ENCODE measurements around the gene SYT2. TPM values are rescaled to one million over a fixed set of nuclear protein-coding genes. Genes with fewer than 3 reads are reported as not detected.

Gene SYT2
- total and polyA plus RNA-seq, 9 of the 15 experiments (the other 6 are each of a cell fraction or from before 2014, with no cell fraction given), result not detected

DNA sequence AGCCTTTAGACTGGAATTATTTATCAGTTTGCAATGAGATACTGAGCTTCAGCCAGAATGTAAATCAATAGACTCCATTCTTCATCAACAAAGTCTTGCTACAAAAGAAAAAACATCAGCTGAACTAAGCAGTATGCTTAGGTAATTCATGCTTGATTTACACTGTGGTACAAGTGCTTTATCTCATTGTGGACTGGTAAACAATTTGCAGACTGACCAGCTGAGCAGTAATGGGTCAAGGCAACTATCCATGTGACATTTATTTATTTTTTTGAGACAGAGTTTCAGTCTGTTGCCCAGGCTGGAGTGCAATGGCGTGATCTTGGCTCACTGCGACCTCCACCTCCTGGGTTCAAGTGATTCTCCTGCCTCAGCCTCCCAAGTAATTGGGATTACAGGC is 39.8 kb upstream of the SYT2 start:
- Histone ChIP-seq H3K9me1 (ENCODE audit: control insufficient read depth, insufficient read depth, low read length) (no peaks in the 10 kb centered on the region), H2AFZ (ENCODE audit: low read depth, low read length) (no peak overlapping the region), H3K9me3 (replicated peaks; ENCODE audit: control insufficient read depth, insufficient read depth, low read depth, low read length) (no peaks in the 10 kb centered on the region), H3K79me2 (ENCODE audit: control insufficient read depth, insufficient read depth, low read length) (no peaks in the 10 kb centered on the region), H3K4me2 (ENCODE audit: insufficient read depth, low read length) (no peak overlapping the region), H4K20me1 (replicated peaks; ENCODE audit: control insufficient read depth, insufficient read depth, low read length) (no peaks in the 10 kb centered on the region), H3K36me3 (ENCODE audit: control insufficient read depth, insufficient read depth, low read length) (peaks cover 91% of the 10 kb centered on the region), H3K27me3 (ENCODE audit: control insufficient read depth in 2 of 2, insufficient read depth in 2 of 2, low read length in 2 of 2) (no peaks in the 10 kb centered on the region), H3K27ac (ENCODE audit: extremely low read depth, low read depth, low read length) (no peak overlapping the region), H3K9ac (ENCODE audit: insufficient read depth in 1 of 2, low read depth in 2 of 2, low read length in 2 of 2) (no peak overlapping the region), H3K4me3 (no peak overlapping the region), H3K4me1 (replicated peaks in 1 of 2; ENCODE audit: control insufficient read depth in 2 of 2, insufficient read depth in 2 of 2, low read length in 2 of 2) (no peaks in the 10 kb centered on the region)
- ATAC-seq (no peak), FAIRE-seq (no peak), DNase-seq (ENCODE audit: extremely low read depth in 1 of 4, low spot score in 3 of 4) (no peak)
- in situ Hi-C loops (cut with MboI), result loop anchor here (10.0 kb wide), 1 partner anchor 245 kb away; no protein-coding TSS in a partner anchor
- WGBS (ENCODE audit: insufficient coverage, low coverage, missing lambda C conversion rate), result 96% methylated on average over 2 of the region's 2 CpGs
- no TSS peak for BruUV-seq (replicated peaks)
- intact Hi-C loops (cut with micrococcal nuclease), result loop anchor here (2.0 kb wide), 1 partner anchor 103 kb away; no protein-coding TSS in a partner anchor
- no peak for TF ChIP-seq LARP7 (IDR thresholded peaks at IDR 0.05)
- no peak for TF ChIP-seq ZNF274 (IDR thresholded peaks at IDR 0.05; ENCODE audit: borderline replicate concordance, low read depth, low read length)
- no peak for TF ChIP-seq SRSF1 (IDR thresholded peaks at IDR 0.05; ENCODE audit: low read depth, low read length)
- TF ChIP-seq POLR2H (tag; IDR thresholded peaks at IDR 0.05; ENCODE audit: low read depth), result no peak
- TF ChIP-seq, protein P1, sequence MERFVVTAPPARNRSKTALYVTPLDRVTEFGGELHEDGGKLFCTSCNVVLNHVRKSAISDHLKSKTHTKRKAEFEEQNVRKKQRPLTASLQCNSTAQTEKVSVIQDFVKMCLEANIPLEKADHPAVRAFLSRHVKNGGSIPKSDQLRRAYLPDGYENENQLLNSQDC (CRISPR knock-in tag; IDR thresholded peaks at IDR 0.05), result no peak
- no peak for TF ChIP-seq ZFP30 (CRISPR knock-in tag; IDR thresholded peaks at IDR 0.05; ENCODE audit: borderline replicate concordance)
- no peak for TF ChIP-seq MED1 (CRISPR knock-in tag; IDR thresholded peaks at IDR 0.05; ENCODE audit: borderline replicate concordance)
- TF ChIP-seq, protein P2, sequence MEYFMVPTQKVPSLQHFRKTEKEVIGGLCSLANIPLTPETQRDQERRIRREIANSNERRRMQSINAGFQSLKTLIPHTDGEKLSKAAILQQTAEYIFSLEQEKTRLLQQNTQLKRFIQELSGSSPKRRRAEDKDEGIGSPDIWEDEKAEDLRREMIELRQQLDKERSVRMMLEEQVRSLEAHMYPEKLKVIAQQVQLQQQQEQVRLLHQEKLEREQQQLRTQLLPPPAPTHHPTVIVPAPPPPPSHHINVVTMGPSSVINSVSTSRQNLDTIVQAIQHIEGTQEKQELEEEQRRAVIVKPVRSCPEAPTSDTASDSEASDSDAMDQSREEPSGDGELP (CRISPR knock-in tag; IDR thresholded peaks at IDR 0.05; ENCODE audit: borderline replicate concordance), result no peak
- TF ChIP-seq, protein P3, sequence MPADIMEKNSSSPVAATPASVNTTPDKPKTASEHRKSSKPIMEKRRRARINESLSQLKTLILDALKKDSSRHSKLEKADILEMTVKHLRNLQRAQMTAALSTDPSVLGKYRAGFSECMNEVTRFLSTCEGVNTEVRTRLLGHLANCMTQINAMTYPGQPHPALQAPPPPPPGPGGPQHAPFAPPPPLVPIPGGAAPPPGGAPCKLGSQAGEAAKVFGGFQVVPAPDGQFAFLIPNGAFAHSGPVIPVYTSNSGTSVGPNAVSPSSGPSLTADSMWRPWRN (IDR thresholded peaks at IDR 0.05; ENCODE audit: low read depth), result no peak
- no peak for TF ChIP-seq SMC3 (conservative IDR thresholded peaks at IDR 0.05; ENCODE audit: insufficient read depth, low read depth, low read length)
- no peak for TF ChIP-seq JUND (IDR thresholded peaks at IDR 0.05; ENCODE audit: borderline replicate concordance, low read depth, low read length)
- no peak for TF ChIP-seq JUND (tag; IDR thresholded peaks at IDR 0.05; ENCODE audit: borderline replicate concordance, low read depth, low read length)
- TF ChIP-seq CTBP1 (IDR thresholded peaks at IDR 0.05; ENCODE audit: borderline replicate concordance), result no peak
- no peak for TF ChIP-seq KLF13 (tag; IDR thresholded peaks at IDR 0.05; ENCODE audit: borderline replicate concordance, low read depth)
- TF ChIP-seq MEF2A (IDR thresholded peaks at IDR 0.05; ENCODE audit: control insufficient read depth, low read depth, low read length), result no peak
- TF ChIP-seq MEIS2 (IDR thresholded peaks at IDR 0.05; ENCODE audit: partially characterized antibody), result no peak
- TF ChIP-seq PPARD (CRISPR knock-in tag; IDR thresholded peaks at IDR 0.05), result no peak
- no peak for TF ChIP-seq L3MBTL2 (IDR thresholded peaks at IDR 0.05)
- no peak for TF ChIP-seq FOXM1 (IDR thresholded peaks at IDR 0.05; ENCODE audit: low read depth)
- TF ChIP-seq FOXM1 (CRISPR knock-in tag; IDR thresholded peaks at IDR 0.05; ENCODE audit: low read depth), result no peak
- no peak for TF ChIP-seq ZNF184 (CRISPR knock-in tag; IDR thresholded peaks at IDR 0.05)
- no peak for TF ChIP-seq FOS (IDR thresholded peaks at IDR 0.05; ENCODE audit: extremely low read depth, insufficient read length)
- ChIA-PET CTCF (ENCODE audit: low intra/inter-chr PET ratio) (no interaction called here), POLR2A (interaction anchor here (0.6 to 1.4 kb wide), 4 partner anchors 9 to 94 kb away, joined by 3 to 5 read pairs (median 3); no protein-coding TSS in a partner anchor)
